Stimulated activated memory B cell treated with anti-CD40 and anti-IgM and Interleukin-4, amounts not matched to agents 10 μg/mL and 1 μg/mL and 100 μg/mL, for 72 hours (primary cell): ENCODE measurements around the gene FOXK1.

ENCODE experiments used
- ATAC-seq: fragments of 150-1000 bp; cut with Tn5 transposase; 2 replicates; pipeline ENCODE4 v1.10.0; 2021
- H3K27ac Mint-ChIP-seq: one replicate; pipeline ENCODE4 v1.8.0; 2022; ENCODE audit warnings: mild to moderate bottlenecking, mixed read lengths
- H3K27me3 Mint-ChIP-seq: one replicate; pipeline ENCODE4 v1.8.0; 2022; ENCODE audit warnings: mixed read lengths
- H3K36me3 Mint-ChIP-seq: one replicate; pipeline ENCODE4 v1.8.0; 2022; ENCODE audit warnings: mixed read lengths
- H3K4me1 Mint-ChIP-seq: one replicate; pipeline ENCODE4 v1.8.0; 2022; ENCODE audit warnings: mixed read lengths
- H3K4me3 Mint-ChIP-seq: one replicate; pipeline ENCODE4 v1.8.0; 2022; ENCODE audit warnings: mild to moderate bottlenecking, moderate library complexity, mixed read lengths
- H3K9me3 Mint-ChIP-seq: one replicate; pipeline ENCODE4 v1.8.0; 2022; ENCODE audit warnings: mixed read lengths

FOXK1 gene

GRCh38 chr7:4817178-4817901 lies 135.2 kb downstream of the FOXK1 start:
- ATAC-seq: no peak
- H3K27ac Mint-ChIP-seq: no peak overlapping the region
- H3K27me3 Mint-ChIP-seq: peaks cover 89% of the 10 kb centered on the region
- H3K36me3 Mint-ChIP-seq: no peaks in the 10 kb centered on the region
- no peak overlapping the region for H3K4me3 Mint-ChIP-seq
- H3K9me3 Mint-ChIP-seq: peaks cover 6% of the 10 kb centered on the region
- H3K4me1 Mint-ChIP-seq: no peaks in the 10 kb centered on the region

DNA sequence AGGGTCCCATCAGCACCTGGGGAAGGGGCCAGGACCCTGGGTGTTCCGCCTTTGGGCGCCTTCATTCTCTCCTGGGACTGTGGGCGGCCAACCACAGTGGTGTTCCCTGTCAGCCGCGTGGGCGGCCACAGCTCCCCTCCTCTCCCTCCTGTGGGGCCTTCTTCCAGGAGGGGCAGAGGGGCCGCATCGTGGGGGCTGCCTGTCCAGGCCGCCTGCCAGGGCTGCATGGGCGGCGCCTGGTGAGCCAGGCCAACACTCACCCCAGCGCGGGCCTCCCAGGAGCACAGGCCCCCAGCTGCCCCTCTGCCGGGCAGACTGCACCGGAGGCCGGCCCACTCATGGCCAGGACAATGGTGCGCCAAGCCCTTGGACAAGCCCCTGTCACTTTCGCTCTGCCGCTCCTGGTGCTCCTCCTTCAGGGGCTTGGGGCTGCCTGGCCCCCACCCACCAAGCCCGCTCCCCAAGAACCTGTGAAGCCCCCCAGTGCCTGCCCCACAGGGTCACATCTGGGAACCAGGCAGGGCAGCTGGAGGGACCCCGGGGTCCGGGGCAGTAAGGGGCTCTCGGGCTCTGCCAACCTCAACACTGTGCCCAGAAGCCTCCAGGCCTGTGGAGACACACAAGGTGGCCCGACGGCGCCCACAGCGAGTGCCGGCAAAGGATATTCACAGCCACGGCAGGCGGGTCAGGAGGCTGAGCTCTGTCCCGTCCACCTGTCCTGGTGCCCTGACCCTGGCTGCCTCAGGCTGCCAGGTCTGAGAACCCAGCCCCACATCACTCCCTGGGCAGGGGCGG lies 136.1 kb downstream of the FOXK1 start:
- H3K27ac Mint-ChIP-seq: no peak overlapping the region
- peaks cover 87% of the 10 kb centered on the region for H3K27me3 Mint-ChIP-seq
- H3K4me1 Mint-ChIP-seq: no peaks in the 10 kb centered on the region
- H3K4me3 Mint-ChIP-seq: no peak overlapping the region
- peak; percentile 21 for ATAC-seq
- H3K36me3 Mint-ChIP-seq: no peaks in the 10 kb centered on the region
- H3K9me3 Mint-ChIP-seq: no peaks in the 10 kb centered on the region

GRCh38 chr7:4819560-4820404 lies 137.7 kb downstream of the FOXK1 start:
- no peak for ATAC-seq
- no peaks in the 10 kb centered on the region for H3K4me1 Mint-ChIP-seq
- H3K4me3 Mint-ChIP-seq: no peak overlapping the region
- H3K27ac Mint-ChIP-seq: no peak overlapping the region
- peaks cover 86% of the 10 kb centered on the region for H3K27me3 Mint-ChIP-seq
- no peaks in the 10 kb centered on the region for H3K9me3 Mint-ChIP-seq
- no peaks in the 10 kb centered on the region for H3K36me3 Mint-ChIP-seq

DNA sequence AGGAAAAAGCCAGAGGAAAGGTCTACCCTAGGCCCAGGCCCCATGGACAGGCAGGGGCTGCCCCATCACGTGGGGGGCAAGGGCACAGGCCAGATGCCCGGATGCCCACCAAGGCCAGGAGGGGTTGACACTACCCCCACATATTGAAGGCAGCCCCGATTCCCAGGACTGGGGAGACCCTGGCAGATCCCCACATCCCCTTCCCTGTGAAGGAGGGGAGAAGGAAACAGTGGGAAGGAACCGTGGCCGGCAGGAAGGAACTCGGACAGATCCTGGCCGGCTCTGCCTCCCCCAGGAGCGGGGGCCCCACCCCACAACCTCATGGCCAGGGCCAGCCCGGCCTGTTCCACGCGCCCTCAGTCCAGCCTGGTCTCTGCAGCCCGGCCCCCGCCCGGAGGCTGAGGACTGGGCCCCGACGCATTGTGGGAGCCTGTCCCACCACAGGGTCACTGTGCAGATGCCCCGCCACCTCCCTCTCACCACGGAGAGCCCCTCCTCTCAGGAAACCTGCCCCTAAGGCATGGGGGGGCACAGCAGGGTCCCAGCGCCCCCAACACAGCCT lies 138.4 kb downstream of the FOXK1 start:
- Mint-ChIP-seq H3K36me3 (no peaks in the 10 kb centered on the region), H3K4me1 (no peaks in the 10 kb centered on the region), H3K27me3 (peaks cover 88% of the 10 kb centered on the region), H3K4me3 (no peak overlapping the region), H3K27ac (no peak overlapping the region), H3K9me3 (no peaks in the 10 kb centered on the region)
- ATAC-seq: peak; percentile 25
